DND-41 (cell line): ENCODE measurements around the gene TBPL2.

Source experiments
- EZH2 ChIP-seq: IDR thresholded peaks from 3 replicates; pipeline ENCODE4 v1.6.1; 2012; ENCODE audit warnings: borderline replicate concordance, low read depth, mild to moderate bottlenecking, moderate library complexity, low read length, inconsistent platforms; ENCODE audit not compliant: severe bottlenecking
- TF ChIP-seq, protein P1 (sequence below): IDR thresholded peaks from 2 replicates; pipeline ENCODE4 v1.5.1; 2012; ENCODE audit warnings: borderline replicate concordance, low read length, moderate library complexity, mild to moderate bottlenecking; ENCODE audit not compliant: poor library complexity, severe bottlenecking; ENCODE audit errors: extremely low read depth

GRCh38 chr14:55419663-55420062 is 20.8 kb downstream of the TBPL2 start:
- TF ChIP-seq, protein P1, sequence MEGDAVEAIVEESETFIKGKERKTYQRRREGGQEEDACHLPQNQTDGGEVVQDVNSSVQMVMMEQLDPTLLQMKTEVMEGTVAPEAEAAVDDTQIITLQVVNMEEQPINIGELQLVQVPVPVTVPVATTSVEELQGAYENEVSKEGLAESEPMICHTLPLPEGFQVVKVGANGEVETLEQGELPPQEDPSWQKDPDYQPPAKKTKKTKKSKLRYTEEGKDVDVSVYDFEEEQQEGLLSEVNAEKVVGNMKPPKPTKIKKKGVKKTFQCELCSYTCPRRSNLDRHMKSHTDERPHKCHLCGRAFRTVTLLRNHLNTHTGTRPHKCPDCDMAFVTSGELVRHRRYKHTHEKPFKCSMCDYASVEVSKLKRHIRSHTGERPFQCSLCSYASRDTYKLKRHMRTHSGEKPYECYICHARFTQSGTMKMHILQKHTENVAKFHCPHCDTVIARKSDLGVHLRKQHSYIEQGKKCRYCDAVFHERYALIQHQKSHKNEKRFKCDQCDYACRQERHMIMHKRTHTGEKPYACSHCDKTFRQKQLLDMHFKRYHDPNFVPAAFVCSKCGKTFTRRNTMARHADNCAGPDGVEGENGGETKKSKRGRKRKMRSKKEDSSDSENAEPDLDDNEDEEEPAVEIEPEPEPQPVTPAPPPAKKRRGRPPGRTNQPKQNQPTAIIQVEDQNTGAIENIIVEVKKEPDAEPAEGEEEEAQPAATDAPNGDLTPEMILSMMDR = no peak
- no peak for TF ChIP-seq EZH2
